Astrocyte (in vitro differentiated cells and primary cell): ENCODE results near the gene MBP.

Source experiments
- EZH2 ChIP-seq: IDR thresholded peaks from 2 replicates; pipeline ENCODE4 v1.6.1; 2012; ENCODE audit warnings: mild to moderate bottlenecking, low read length, inconsistent platforms; ENCODE audit not compliant: insufficient read depth
- TF ChIP-seq, protein P1 (sequence below): IDR thresholded peaks from 2 replicates; pipeline ENCODE4 v1.5.1; 2011; ENCODE audit warnings: low read depth, mild to moderate bottlenecking, inconsistent platforms, low read length, moderate library complexity; ENCODE audit not compliant: insufficient read depth

GRCh38 chr18:77093067-77093430 lies 39.5 kb downstream of the MBP start:
- TF ChIP-seq, protein P1, sequence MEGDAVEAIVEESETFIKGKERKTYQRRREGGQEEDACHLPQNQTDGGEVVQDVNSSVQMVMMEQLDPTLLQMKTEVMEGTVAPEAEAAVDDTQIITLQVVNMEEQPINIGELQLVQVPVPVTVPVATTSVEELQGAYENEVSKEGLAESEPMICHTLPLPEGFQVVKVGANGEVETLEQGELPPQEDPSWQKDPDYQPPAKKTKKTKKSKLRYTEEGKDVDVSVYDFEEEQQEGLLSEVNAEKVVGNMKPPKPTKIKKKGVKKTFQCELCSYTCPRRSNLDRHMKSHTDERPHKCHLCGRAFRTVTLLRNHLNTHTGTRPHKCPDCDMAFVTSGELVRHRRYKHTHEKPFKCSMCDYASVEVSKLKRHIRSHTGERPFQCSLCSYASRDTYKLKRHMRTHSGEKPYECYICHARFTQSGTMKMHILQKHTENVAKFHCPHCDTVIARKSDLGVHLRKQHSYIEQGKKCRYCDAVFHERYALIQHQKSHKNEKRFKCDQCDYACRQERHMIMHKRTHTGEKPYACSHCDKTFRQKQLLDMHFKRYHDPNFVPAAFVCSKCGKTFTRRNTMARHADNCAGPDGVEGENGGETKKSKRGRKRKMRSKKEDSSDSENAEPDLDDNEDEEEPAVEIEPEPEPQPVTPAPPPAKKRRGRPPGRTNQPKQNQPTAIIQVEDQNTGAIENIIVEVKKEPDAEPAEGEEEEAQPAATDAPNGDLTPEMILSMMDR: no peak
- TF ChIP-seq EZH2: no peak
